ENCODE measurements around the gene TRIM7. TPM values are rescaled to one million over a fixed set of nuclear protein-coding genes. Genes with fewer than 3 reads are reported as not detected.
"Not testable (repeated sequence)": the region's sequence is repeated elsewhere in the genome, so short reads cannot be mapped to it uniquely, and the experiment has no call there.

Gene TRIM7
- total and polyA plus RNA-seq, 2 experiments from 2014 or later = 0.53 to 0.56 TPM

DNA sequence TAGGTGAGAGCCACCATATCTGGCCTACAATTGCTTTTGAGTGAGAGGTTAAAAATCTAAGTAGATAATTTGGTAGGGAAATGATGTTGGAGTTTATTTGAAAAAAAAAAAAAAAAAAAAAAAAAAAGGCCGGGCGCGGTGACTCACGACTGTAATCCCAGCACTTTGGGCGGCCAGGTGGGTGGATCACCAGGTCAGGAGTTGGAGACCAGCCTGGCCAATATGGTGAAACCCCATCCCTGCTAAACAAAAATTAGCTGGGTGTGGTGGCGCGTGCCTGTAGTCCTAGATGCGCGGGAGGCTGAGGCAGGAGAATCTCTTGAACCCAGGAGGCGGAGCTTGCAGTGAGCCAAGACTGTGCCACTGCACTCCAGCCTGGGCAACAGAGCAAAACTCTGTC is 9.3 kb upstream of the TRIM7 start:
- not testable (repeated sequence) for ATAC-seq; H2AFZ ChIP-seq; H3K9me3 Mint-ChIP-seq; H3K36me3 Mint-ChIP-seq (ENCODE audit: low read depth); H3K4me1 ChIP-seq (ENCODE audit: insufficient read depth); H3K4me2 ChIP-seq; DNase-seq (ENCODE audit: low spot score); H3K27ac Mint-ChIP-seq; H3K27ac ChIP-seq (ENCODE audit: low read depth); H4K20me1 ChIP-seq (replicated peaks; ENCODE audit: insufficient read depth); H3K36me3 ChIP-seq (ENCODE audit: insufficient read depth); H3K79me2 ChIP-seq (replicated peaks; ENCODE audit: insufficient read depth); H3K9me2 ChIP-seq (ENCODE audit: insufficient read depth); H3K4me1 Mint-ChIP-seq; H3K4me3 ChIP-seq
- Mint-ChIP-seq H3K27me3 (ENCODE audit: insufficient read depth, low read depth, poor library complexity) (peaks cover 30% of the 10 kb centered on the region), H3K4me3 (0 out of 3 replicates have a peak overlapping the region, but pooled peaks have one; percentile 17)
- Histone ChIP-seq H3F3A (replicated peaks; ENCODE audit: low read depth) (peaks cover 13% of the 10 kb centered on the region), H3K27me3 (ENCODE audit: insufficient read depth) (peaks cover 12% of the 10 kb centered on the region)

DNA sequence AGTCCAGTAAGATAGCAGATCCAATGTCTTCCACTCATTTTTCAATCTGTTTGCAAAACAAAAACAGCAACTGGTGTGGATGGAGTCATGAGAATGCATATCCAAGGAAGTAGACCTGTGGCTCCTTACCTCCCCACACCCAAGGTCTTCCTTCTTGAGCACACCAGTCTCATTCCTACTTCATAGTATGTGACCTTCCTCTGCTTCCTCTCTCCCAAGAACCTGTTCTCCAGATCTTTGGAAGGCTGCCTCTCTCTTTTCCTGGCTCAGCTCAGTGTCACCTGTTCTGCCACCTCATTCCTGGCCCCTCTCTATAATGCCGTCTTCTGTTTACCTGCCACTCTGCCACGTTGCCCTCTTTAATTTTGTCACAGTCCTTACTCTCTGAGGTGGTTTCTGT is 7.9 kb upstream of the TRIM7 start:
- no peak overlapping the region for H3K27ac ChIP-seq (ENCODE audit: low read depth)
- no peak overlapping the region for H3K4me3 ChIP-seq
- ATAC-seq (no peak), DNase-seq (ENCODE audit: low spot score) (no peak)
- no peaks in the 10 kb centered on the region; the same call in 2 of the 3 replicates for H3K9me3 Mint-ChIP-seq
- no peaks in the 10 kb centered on the region for H3K36me3 Mint-ChIP-seq (ENCODE audit: low read depth)
- H3K27me3 Mint-ChIP-seq (ENCODE audit: insufficient read depth, low read depth, poor library complexity) = peaks cover 23% of the 10 kb centered on the region
- H3K4me1 ChIP-seq (ENCODE audit: insufficient read depth) = peaks cover 3% of the 10 kb centered on the region; the same call in 1 of the 2 replicates
- H3K27me3 ChIP-seq (ENCODE audit: insufficient read depth) = peaks cover 12% of the 10 kb centered on the region
- H3K9me2 ChIP-seq (ENCODE audit: insufficient read depth) = no peaks in the 10 kb centered on the region
- H3K4me1 Mint-ChIP-seq = peaks cover 8% of the 10 kb centered on the region
- peaks cover 12% of the 10 kb centered on the region for H3F3A ChIP-seq (replicated peaks; ENCODE audit: low read depth)
- no peaks in the 10 kb centered on the region; the same call in 1 of the 2 replicates for H4K20me1 ChIP-seq (replicated peaks; ENCODE audit: insufficient read depth)
- H3K79me2 ChIP-seq (replicated peaks; ENCODE audit: insufficient read depth) = no peaks in the 10 kb centered on the region
- no peak overlapping the region for H3K4me3 Mint-ChIP-seq
- no peak overlapping the region for H3K4me2 ChIP-seq
- H2AFZ ChIP-seq = no peak overlapping the region
- H3K27ac Mint-ChIP-seq = no peak overlapping the region
- no peaks in the 10 kb centered on the region for H3K36me3 ChIP-seq (ENCODE audit: insufficient read depth)
- TF ChIP-seq NANOG (IDR thresholded peaks at IDR 0.05; ENCODE audit: borderline replicate concordance) = no peak
- TF ChIP-seq, protein P1, sequence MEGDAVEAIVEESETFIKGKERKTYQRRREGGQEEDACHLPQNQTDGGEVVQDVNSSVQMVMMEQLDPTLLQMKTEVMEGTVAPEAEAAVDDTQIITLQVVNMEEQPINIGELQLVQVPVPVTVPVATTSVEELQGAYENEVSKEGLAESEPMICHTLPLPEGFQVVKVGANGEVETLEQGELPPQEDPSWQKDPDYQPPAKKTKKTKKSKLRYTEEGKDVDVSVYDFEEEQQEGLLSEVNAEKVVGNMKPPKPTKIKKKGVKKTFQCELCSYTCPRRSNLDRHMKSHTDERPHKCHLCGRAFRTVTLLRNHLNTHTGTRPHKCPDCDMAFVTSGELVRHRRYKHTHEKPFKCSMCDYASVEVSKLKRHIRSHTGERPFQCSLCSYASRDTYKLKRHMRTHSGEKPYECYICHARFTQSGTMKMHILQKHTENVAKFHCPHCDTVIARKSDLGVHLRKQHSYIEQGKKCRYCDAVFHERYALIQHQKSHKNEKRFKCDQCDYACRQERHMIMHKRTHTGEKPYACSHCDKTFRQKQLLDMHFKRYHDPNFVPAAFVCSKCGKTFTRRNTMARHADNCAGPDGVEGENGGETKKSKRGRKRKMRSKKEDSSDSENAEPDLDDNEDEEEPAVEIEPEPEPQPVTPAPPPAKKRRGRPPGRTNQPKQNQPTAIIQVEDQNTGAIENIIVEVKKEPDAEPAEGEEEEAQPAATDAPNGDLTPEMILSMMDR (conservative IDR thresholded peaks at IDR 0.05; ENCODE audit: low read depth in 2 of 2) = no peak
- no peak for TF ChIP-seq ZNF114 (CRISPR knock-in tag; IDR thresholded peaks at IDR 0.05)
- TF ChIP-seq ZNF331 (CRISPR knock-in tag; IDR thresholded peaks at IDR 0.05; ENCODE audit: low read depth) = no peak
- no peak for TF ChIP-seq EZH2 (IDR thresholded peaks at IDR 0.05; ENCODE audit: low read depth, unreplicated experiment)
- TF ChIP-seq, protein P2, sequence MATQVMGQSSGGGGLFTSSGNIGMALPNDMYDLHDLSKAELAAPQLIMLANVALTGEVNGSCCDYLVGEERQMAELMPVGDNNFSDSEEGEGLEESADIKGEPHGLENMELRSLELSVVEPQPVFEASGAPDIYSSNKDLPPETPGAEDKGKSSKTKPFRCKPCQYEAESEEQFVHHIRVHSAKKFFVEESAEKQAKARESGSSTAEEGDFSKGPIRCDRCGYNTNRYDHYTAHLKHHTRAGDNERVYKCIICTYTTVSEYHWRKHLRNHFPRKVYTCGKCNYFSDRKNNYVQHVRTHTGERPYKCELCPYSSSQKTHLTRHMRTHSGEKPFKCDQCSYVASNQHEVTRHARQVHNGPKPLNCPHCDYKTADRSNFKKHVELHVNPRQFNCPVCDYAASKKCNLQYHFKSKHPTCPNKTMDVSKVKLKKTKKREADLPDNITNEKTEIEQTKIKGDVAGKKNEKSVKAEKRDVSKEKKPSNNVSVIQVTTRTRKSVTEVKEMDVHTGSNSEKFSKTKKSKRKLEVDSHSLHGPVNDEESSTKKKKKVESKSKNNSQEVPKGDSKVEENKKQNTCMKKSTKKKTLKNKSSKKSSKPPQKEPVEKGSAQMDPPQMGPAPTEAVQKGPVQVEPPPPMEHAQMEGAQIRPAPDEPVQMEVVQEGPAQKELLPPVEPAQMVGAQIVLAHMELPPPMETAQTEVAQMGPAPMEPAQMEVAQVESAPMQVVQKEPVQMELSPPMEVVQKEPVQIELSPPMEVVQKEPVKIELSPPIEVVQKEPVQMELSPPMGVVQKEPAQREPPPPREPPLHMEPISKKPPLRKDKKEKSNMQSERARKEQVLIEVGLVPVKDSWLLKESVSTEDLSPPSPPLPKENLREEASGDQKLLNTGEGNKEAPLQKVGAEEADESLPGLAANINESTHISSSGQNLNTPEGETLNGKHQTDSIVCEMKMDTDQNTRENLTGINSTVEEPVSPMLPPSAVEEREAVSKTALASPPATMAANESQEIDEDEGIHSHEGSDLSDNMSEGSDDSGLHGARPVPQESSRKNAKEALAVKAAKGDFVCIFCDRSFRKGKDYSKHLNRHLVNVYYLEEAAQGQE (IDR thresholded peaks at IDR 0.05; ENCODE audit: unreplicated experiment) = no peak
- TF ChIP-seq, protein P3, sequence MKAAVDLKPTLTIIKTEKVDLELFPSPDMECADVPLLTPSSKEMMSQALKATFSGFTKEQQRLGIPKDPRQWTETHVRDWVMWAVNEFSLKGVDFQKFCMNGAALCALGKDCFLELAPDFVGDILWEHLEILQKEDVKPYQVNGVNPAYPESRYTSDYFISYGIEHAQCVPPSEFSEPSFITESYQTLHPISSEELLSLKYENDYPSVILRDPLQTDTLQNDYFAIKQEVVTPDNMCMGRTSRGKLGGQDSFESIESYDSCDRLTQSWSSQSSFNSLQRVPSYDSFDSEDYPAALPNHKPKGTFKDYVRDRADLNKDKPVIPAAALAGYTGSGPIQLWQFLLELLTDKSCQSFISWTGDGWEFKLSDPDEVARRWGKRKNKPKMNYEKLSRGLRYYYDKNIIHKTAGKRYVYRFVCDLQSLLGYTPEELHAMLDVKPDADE (IDR thresholded peaks at IDR 0.05) = no peak
- no peak for TF ChIP-seq STAT1 (IDR thresholded peaks at IDR 0.05; ENCODE audit: unreplicated experiment)
- TF ChIP-seq EZH2phosphoT487 (IDR thresholded peaks at IDR 0.05; ENCODE audit: unreplicated experiment) = no peak
- TF ChIP-seq CREB1 (CRISPR knock-in tag; IDR thresholded peaks at IDR 0.05; ENCODE audit: low read depth) = no peak
- no peak for TF ChIP-seq JUNB (IDR thresholded peaks at IDR 0.05; ENCODE audit: unreplicated experiment)
- TF ChIP-seq POLR2AphosphoS5 (IDR thresholded peaks at IDR 0.05; ENCODE audit: low read depth) = no peak
